Measurements from ENCODE around the gene PALM2AKAP2. TPM values are rescaled to one million over a fixed set of nuclear protein-coding genes. Genes with fewer than 3 reads are reported as not detected.

PALM2AKAP2 gene
- total and polyA plus RNA-seq, 10 of the 15 experiments (the other 5 are each of a cell fraction or from before 2014, with no cell fraction given), result 0.01 TPM; not detected in 9

DNA sequence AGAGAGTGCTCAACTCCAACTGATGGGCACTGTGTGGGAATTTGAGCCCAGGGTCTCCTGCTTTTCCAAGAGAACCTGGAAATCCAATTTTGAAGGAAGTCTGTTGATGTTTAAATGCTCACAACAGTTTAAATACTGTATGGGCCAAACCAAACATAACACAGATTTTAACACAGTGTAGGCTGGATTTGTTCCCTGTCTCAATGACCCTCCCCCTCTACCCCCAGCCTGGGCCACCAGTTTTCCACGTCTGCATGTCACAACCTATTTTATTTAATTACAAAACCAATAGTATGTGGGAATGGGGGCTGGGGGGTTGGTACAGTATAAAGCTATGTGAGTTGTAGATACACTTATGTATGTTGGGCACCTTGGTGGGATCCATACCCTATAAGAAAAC is 11.7 kb downstream of the PALM2AKAP2 start:
- ATAC-seq (no peak), FAIRE-seq (no peak), DNase-seq (ENCODE audit: low read depth, low spot score) (no peak)
- Histone ChIP-seq H3K4me2 (ENCODE audit: control insufficient read depth, insufficient read depth) (no peak overlapping the region), H3K27ac (ENCODE audit: control insufficient read depth, insufficient read depth) (no peak overlapping the region), H3K36me3 (ENCODE audit: control insufficient read depth in 2 of 2, insufficient read depth in 2 of 2, low read length in 1 of 2) (no peaks in the 10 kb centered on the region), H4K20me1 (ENCODE audit: control insufficient read depth, insufficient read depth) (no peaks in the 10 kb centered on the region), H3K27me3 (replicated peaks in 1 of 2; ENCODE audit: control insufficient read depth in 2 of 2, insufficient read depth in 2 of 2, low read length in 1 of 2) (peaks cover 0 to 3% of the 10 kb centered on the region in 2 experiments; a peak in 1 of 4 replicates), H3K4me3 (no peak overlapping the region), H3K79me2 (ENCODE audit: control insufficient read depth, insufficient read depth, low read length) (no peaks in the 10 kb centered on the region), H3K9ac (ENCODE audit: control insufficient read depth, insufficient read depth, low read length) (no peak overlapping the region), H3K4me1 (ENCODE audit: control insufficient read depth, insufficient read depth, low read length) (no peaks in the 10 kb centered on the region), H2AFZ (ENCODE audit: control insufficient read depth, low read depth, low read length) (no peak overlapping the region), H3K9me3 (replicated peaks; ENCODE audit: control insufficient read depth, insufficient read depth, low read length) (no peaks in the 10 kb centered on the region)
- POLR2A ChIA-PET, result no interaction called here
- TF ChIP-seq, protein P1, sequence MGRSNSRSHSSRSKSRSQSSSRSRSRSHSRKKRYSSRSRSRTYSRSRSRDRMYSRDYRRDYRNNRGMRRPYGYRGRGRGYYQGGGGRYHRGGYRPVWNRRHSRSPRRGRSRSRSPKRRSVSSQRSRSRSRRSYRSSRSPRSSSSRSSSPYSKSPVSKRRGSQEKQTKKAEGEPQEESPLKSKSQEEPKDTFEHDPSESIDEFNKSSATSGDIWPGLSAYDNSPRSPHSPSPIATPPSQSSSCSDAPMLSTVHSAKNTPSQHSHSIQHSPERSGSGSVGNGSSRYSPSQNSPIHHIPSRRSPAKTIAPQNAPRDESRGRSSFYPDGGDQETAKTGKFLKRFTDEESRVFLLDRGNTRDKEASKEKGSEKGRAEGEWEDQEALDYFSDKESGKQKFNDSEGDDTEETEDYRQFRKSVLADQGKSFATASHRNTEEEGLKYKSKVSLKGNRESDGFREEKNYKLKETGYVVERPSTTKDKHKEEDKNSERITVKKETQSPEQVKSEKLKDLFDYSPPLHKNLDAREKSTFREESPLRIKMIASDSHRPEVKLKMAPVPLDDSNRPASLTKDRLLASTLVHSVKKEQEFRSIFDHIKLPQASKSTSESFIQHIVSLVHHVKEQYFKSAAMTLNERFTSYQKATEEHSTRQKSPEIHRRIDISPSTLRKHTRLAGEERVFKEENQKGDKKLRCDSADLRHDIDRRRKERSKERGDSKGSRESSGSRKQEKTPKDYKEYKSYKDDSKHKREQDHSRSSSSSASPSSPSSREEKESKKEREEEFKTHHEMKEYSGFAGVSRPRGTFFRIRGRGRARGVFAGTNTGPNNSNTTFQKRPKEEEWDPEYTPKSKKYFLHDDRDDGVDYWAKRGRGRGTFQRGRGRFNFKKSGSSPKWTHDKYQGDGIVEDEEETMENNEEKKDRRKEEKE (IDR thresholded peaks at IDR 0.05), result no peak
- no peak for TF ChIP-seq NFIC (IDR thresholded peaks at IDR 0.05; ENCODE audit: low read depth, low read length)
- no peak for TF ChIP-seq CEBPB (IDR thresholded peaks at IDR 0.05; ENCODE audit: borderline replicate concordance in 1 of 2, low read depth in 2 of 2, low read length in 2 of 2)
- TF ChIP-seq ETV6 (conservative IDR thresholded peaks at IDR 0.05 in 1 of 2, IDR thresholded peaks at IDR 0.05 in 1 of 2; ENCODE audit: borderline replicate concordance in 1 of 2, low read depth in 1 of 2), result no peak
- no peak for TF ChIP-seq ZNF384 (IDR thresholded peaks at IDR 0.05; ENCODE audit: borderline replicate concordance, low read depth, low read length)
- no peak for TF ChIP-seq MYB (IDR thresholded peaks at IDR 0.05; ENCODE audit: borderline replicate concordance, low read depth, low read length)
- TF ChIP-seq WRNIP1 (IDR thresholded peaks at IDR 0.05; ENCODE audit: borderline replicate concordance, low read depth, low read length), result no peak
- no peak for TF ChIP-seq RFX5 (IDR thresholded peaks at IDR 0.05; ENCODE audit: low read depth, low read length)
- TF ChIP-seq SMC3 (IDR thresholded peaks at IDR 0.05; ENCODE audit: borderline replicate concordance, low read length), result no peak
- TF ChIP-seq RAD21 (IDR thresholded peaks at IDR 0.05; ENCODE audit: insufficient read depth, low read depth, low read length), result no peak
- intact Hi-C loops (cut with micrococcal nuclease; ENCODE audit: unreplicated experiment) (no loop called here), in situ Hi-C loops (cut with MboI) (no loop called here)
- WGBS (ENCODE audit: insufficient coverage, insufficient replicate concordance, low lambda C conversion rate, missing lambda C conversion rate), result 0% methylated on average over 1 of the region's 1 CpG
- CTCF ChIA-PET, result no interaction called here
- RAD21 ChIA-PET (ENCODE audit: unreplicated experiment), result no interaction called here
- SMC1A ChIA-PET (ENCODE audit: uncharacterized antibody, unreplicated experiment), result no interaction called here
- BruUV-seq (replicated peaks), result no TSS peak
